HuH-7 (cell line): ENCODE measurements around the gene PLEKHA6.
A peak's percentile ranks its signal among the peaks of the same experiment; 100 is the strongest.

Source experiments
- DNase-seq: peaks from one replicate; pipeline ENCODE4 v3.0.0; 2011; ENCODE audit warnings: low spot score

PLEKHA6 gene

DNA sequence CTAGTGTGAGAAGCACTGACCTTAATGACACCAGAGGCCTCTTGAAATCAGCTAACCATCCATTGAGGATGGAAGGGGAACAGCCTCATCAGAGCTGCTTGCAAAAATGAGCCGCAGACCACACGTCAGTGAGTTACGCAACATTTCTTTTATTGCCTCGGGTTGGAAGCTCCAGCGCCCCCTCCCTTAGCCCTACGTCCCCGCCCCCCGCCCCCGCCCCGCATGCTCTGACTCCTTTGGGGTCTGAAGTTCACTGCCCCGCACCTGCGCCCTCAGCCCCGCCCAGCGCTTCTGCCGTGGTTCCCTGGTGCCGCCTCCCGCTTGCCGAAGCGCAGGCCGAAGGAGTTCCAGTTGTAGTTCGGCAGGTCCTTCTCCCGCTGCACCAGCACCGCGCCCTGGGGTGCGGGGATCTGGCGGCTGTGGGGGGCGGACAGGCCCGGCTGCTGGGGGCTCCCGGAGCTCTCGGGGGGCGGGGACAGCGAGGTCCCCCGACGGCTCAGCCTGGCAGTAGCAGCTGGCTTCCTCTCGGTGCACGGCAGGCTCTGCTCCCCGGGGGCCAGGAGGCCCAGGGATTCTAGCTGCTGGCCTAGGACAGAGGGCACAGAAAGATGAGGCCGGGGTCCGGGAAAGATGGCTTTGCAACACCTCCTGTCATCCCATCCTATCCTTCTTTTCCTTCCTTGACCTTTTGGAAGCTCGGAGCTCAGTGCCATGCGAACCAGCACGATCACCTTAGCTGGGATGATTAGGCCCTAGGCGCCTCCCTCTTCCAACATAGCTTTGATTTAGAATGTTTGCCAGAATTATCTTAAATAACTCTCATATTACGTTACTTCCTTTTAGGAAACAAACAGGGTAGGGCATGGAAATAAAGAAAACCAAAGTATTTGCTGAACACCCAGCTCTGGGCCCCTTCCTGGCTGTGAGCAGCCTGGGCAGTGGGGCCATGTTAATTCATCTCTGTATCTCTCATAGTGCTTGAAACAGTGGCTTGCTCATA is 169.2 kb downstream of the PLEKHA6 start:
- peak; percentile 63 for DNase-seq

DNA sequence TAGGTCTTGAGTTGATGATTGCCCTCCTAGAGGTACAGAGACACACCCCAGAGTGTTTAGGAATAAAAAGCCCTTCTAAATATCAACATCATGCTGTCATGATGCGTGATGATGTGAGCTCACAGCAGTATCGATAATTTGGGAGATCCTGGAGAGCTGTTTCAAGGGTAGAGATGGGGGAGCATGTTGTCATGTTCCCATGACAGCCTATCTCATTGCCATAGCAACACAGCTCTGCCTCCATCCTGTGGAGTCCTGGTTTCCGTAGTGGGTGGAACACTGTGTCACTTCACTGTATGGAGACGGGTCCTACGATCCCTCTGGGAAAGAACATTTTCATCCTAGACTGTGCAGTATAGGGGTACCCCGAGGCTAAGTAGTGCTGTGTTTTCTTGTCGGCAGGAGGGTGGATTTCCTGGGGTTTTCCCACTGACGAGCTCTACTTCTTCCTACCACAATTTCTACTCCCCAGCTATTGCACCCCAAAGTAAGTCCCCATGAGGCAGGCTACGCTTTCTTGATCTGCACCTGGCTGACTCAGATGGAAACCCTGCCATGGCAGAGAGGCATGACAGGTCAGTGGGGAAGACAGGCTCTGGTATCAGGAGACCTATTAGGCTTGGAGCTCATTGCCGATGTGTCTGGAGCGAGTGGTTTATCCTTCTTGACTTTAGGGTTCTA is 170.6 kb downstream of the PLEKHA6 start:
- DNase-seq, result no peak

DNA sequence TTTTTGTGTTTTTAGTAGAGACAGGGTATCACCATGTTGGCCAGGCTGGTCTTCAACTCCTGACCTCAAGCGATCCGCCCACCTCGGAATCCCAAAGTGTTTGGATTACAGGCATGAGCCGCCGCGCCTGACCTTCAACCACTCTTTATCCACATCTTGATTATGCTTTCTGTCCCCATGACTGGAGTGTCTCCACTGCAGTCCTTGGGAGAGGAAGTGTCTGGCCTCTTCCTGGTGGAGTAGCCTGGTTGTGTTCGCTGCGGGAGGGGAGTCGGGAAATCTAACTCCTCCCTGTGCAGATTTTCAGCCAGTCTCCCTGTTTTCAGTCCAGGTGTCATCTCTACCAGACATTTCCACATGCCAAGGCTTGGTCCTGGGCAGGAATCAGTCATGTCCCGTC is 173.1 kb downstream of the PLEKHA6 start:
- DNase-seq, result no peak

DNA sequence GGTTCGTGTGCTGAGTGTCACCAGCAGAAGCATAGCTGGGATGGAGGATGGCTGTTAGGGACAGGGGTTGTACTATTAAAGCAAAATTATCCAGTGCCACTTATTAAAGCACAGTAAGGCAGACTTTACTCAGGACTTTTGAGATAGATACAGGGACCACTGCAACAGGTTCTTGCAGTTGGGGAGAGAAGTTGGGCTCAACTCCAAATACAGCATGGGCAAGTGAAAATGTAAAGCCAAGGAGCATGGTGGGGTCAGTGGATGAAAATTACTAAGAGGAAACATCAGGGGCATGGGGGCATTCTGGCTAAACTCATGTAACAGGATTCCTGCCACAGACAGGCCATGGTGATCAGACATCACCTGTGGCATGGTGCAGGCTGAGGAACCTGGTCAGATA is 178.6 kb downstream of the PLEKHA6 start:
- no peak for DNase-seq

GRCh38 chr1:204180133-204180532 is 179.6 kb downstream of the PLEKHA6 start:
- DNase-seq, result no peak

DNA sequence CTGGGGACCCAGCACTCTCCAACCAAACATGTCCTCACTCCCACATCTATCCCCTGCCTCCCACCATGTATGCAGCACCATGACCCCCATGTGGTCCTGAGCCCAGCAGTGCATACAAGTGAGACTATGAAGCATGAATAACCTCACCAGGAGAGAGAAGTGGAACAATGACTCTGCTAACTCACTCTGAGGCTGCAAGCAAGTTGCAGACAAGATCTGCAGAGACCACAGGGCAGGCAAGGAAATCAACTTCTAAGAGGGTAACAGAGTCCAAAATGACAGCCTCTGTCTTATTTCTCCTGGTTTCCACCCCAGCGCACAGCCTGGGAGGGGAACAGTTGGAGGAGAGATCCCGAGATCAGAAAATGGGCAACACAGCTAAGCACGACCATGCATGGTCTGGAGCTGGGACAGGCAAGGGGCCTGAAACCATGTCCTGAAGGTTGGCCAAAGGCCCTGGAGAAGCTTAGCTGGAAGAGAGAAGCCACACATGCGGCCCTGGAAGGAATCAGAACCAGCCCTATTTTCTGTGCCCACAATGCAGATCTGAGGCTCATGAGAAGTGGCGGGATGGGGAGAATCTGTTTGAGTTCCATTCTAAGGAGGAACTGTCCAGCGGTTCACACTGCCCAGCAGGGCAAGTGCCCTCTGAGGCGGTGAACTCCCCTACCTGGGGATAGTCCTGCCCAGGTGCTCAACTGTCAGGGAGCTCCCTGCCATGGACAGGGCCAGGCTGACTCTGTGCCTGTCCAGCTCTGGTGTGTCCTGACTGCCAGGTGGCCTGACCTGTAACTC is 181.0 kb downstream of the PLEKHA6 start:
- no peak for DNase-seq

DNA sequence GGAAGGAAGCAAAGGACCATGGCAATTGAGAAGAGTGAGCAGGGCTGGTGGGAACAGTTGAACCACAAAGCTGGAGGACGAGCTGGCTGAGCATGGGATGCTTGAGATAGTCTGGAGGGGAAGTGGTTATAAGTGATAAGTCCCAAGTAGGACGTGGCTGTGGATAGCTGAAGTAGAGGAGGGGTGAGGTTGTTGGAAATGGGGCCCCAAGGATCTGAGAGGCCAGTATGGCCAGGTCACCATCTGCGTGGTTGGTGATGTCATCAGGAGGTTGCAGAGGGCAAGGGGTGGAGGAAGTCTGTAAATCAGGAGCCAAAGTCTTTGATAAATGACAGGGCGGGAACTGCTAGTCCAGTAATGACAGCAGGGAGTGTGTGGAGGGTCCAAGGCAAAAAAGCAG is 182.6 kb downstream of the PLEKHA6 start:
- no peak for DNase-seq

DNA sequence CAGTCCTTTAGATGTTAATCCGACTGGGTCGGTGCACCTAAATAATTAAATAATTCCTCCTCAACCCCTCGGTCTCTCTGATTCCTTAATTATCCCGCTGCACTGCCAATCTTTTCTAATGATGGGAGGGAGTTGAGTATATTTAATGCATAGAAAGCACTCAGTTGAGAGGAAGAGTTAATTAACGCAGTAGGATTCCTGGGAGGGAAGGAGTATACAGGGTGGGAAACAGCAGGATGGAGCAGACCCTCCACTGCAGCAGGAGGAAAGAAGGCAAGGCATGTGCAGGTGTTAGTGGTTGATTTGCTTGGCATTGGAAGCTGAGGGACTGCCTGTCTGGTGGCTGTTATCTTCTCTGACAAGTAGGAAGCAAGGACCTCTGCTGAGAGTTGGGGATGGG is 183.7 kb downstream of the PLEKHA6 start:
- no peak for DNase-seq

DNA sequence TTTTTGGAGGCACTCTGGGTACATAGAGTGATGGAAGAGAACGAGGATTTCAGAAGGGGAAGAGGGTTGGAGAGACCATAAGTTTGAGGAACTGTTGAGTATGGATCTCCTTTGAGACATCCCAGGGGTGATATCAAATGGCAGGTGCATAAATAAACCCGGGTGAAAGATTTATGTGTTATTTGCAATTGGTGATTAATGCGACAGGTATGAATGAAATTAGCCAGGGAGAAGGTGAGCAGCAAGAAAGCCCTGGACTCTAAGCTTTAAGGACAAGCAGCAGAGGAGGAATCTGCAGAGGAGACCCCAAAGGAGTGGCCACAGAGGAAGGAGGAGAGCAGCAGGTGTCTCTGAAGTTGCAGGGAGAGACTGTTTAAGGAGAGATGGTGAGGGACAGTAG is 184.8 kb downstream of the PLEKHA6 start:
- DNase-seq, result no peak

GRCh38 chr1:204172404-204173029 is 187.2 kb downstream of the PLEKHA6 start:
- DNase-seq, result no peak

- no peak for DNase-seq
Observed at GRCh38 chr1:204171751-204172178, 188.0 kb downstream of the PLEKHA6 start.

- DNase-seq, result no peak
Observed at GRCh38 chr1:204170494-204171155, 189.1 kb downstream of the PLEKHA6 start.

GRCh38 chr1:204169858-204170257 is 189.9 kb downstream of the PLEKHA6 start:
- no peak for DNase-seq
